Caco-2 (cell line): ENCODE measurements around the gene NAPEPLD. TPM values are rescaled to one million over a fixed set of nuclear protein-coding genes. Genes with fewer than 3 reads are reported as not detected.

Source experiments
- BruUV-seq: library from RNA; stranded (reverse); fragments of 400-500 nt; replicated peaks from 2 replicates; lab custom pipeline; 2021; lab: Mats Ljungman, UMichigan
- CTCF ChIA-PET: fragments of 300-600 bp; sonication (Branson Sonifier 250); formaldehyde crosslinking; loops from one replicate; lab custom pipeline; 2022; ENCODE audit warnings: antibody characterized with exemption; lab: Charles Lee
- POLR2A ChIA-PET: fragments of 300-600 bp; sonication (Branson Sonifier 250); formaldehyde crosslinking; loops from one replicate; lab custom pipeline; 2022; ENCODE audit warnings: antibody characterized with exemption; lab: Charles Lee
- DNase-seq, 2 experiments: peaks; one replicate each; pipeline versions ENCODE4 v3.0.0 to v3.0.0-alpha.2; 2020 to 2022
- H3K27me3 ChIP-seq: replicated peaks from 2 replicates; pipeline ENCODE4 v1.6.0; 2011; ENCODE audit warnings: low read length; ENCODE audit not compliant: control insufficient read depth, insufficient read depth
- H3K36me3 ChIP-seq: 2 replicates; pipeline ENCODE4 v1.5.1; 2011; ENCODE audit warnings: low read length; ENCODE audit not compliant: control insufficient read depth, insufficient read depth
- H3K4me1 ChIP-seq: fragments of 250-450 bp; sonication (Bioruptor Pico); 2 replicates; pipeline ENCODE4 v1.5.1; 2020; ENCODE audit warnings: mild to moderate bottlenecking
- H3K4me3 ChIP-seq: 2 replicates; pipeline ENCODE4 v1.5.1; 2011; ENCODE audit warnings: low read depth, mild to moderate bottlenecking, control low read depth, low read length
- H3K9me3 ChIP-seq: fragments of 250-450 bp; sonication (Bioruptor Pico); 2 replicates; pipeline ENCODE4 v1.5.1; 2020; ENCODE audit warnings: mild to moderate bottlenecking, moderate library complexity
- H3K27ac Mint-ChIP-seq: one replicate; pipeline ENCODE4 v1.8.0; 2022; ENCODE audit warnings: mixed read lengths; ENCODE audit not compliant: unreplicated experiment
- H3K27me3 Mint-ChIP-seq: one replicate; pipeline ENCODE4 v1.8.0; 2022; ENCODE audit warnings: mixed read lengths; ENCODE audit not compliant: insufficient read depth, unreplicated experiment
- H3K36me3 Mint-ChIP-seq: one replicate; pipeline ENCODE4 v1.8.0; 2022; ENCODE audit warnings: mild to moderate bottlenecking, mixed read lengths; ENCODE audit not compliant: insufficient read depth, unreplicated experiment
- H3K4me1 Mint-ChIP-seq: one replicate; pipeline ENCODE4 v1.8.0; 2022; ENCODE audit warnings: low read depth, mixed read lengths; ENCODE audit not compliant: unreplicated experiment
- H3K4me3 Mint-ChIP-seq: one replicate; pipeline ENCODE4 v1.8.0; 2022; ENCODE audit warnings: mild to moderate bottlenecking, moderate library complexity, mixed read lengths; ENCODE audit not compliant: unreplicated experiment
- H3K9me3 Mint-ChIP-seq: one replicate; pipeline ENCODE4 v1.8.0; 2022; ENCODE audit warnings: mixed read lengths; ENCODE audit not compliant: unreplicated experiment
- CTCF ChIP-seq, 2 experiments: fragments of 200-600 bp in 1 of 2; IDR thresholded peaks; 1 replicate in 1 of 2; 2 replicates in 1 of 2; pipeline versions ENCODE4 v1.5.1 to v1.8.0; 2011 to 2022; ENCODE audit warnings: antibody characterized with exemption in 1 of 2, control low read depth in 1 of 2, inconsistent platforms in 1 of 2, low read depth in 1 of 2, low read length in 1 of 2, mild to moderate bottlenecking in 1 of 2, moderate library complexity in 1 of 2; ENCODE audit not compliant: insufficient read depth in 1 of 2, severe bottlenecking in 1 of 2, unreplicated experiment in 1 of 2
- intact Hi-C: fragments of 100-400 bp; cut with micrococcal nuclease; formaldehyde crosslinking; loops from one replicate; pipeline ENCODE4 v1.10.0; 2022; ENCODE audit not compliant: unreplicated experiment
- total RNA-seq: library from RNA; stranded (reverse); gene quantifications from 2 replicates; pipeline ENCODE4 v1.2.3, GENCODE V29; 2022

The NAPEPLD gene
- total RNA-seq, 1 experiment from 2014 or later: 16.9 TPM

DNA sequence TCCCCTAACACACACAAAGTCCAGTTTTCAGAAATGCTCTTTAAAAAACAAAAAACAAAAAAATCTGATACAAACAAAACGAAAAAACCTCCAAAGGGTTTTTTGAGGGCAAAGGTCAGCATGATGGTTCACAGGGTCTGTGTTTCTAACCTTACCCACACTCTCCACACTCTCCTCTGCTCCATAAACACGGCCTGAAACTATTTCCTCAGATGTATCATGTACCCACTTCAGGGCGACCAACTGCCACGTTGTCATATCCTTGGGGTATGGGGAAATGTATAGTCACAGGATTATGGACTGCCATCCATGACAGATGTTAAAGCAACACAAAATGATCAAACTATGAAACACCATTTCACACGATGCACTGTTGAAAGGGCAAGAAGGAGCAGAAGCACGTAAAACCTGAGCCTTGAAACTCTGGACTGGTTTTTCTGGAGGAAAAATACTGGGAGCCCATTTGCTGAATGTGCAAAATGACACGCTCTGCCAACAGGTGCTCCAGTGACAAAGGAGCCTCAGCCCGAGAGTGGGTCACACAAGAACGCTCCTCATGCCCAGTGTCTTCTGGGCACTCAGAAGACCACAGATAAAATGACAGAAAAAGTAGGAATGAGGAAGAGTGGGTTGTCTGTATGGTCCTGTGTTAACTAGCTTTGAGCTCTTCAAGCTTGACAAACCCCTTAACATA is 15.8 kb downstream of the NAPEPLD start:
- ChIA-PET POLR2A (no interaction called here), CTCF (no interaction called here)
- no peaks in the 10 kb centered on the region for H3K4me1 Mint-ChIP-seq
- H3K36me3 ChIP-seq: no peaks in the 10 kb centered on the region
- no peak overlapping the region for H3K27ac Mint-ChIP-seq
- no peaks in the 10 kb centered on the region for H3K4me1 ChIP-seq
- TF ChIP-seq CTCF (IDR thresholded peaks at IDR 0.05; ENCODE audit: insufficient read depth in 1 of 2, low read depth in 1 of 2, low read length in 1 of 2, severe bottlenecking in 1 of 2, unreplicated experiment in 1 of 2): no peak
- no peaks in the 10 kb centered on the region for H3K9me3 ChIP-seq
- intact Hi-C loops: no loop called here
- BruUV-seq: no TSS peak
- H3K36me3 Mint-ChIP-seq: peaks cover 4% of the 10 kb centered on the region
- H3K27me3 ChIP-seq: no peaks in the 10 kb centered on the region
- no peaks in the 10 kb centered on the region for H3K9me3 Mint-ChIP-seq
- no peak for DNase-seq
- H3K4me3 Mint-ChIP-seq: no peak overlapping the region
- H3K27me3 Mint-ChIP-seq: no peaks in the 10 kb centered on the region
- no peak overlapping the region for H3K4me3 ChIP-seq

- Histone ChIP-seq H3K9me3 (no peaks in the 10 kb centered on the region), H3K4me3 (no peak overlapping the region), H3K36me3 (no peaks in the 10 kb centered on the region; the same call in 1 of the 2 replicates), H3K4me1 (no peaks in the 10 kb centered on the region), H3K27me3 (no peaks in the 10 kb centered on the region)
- Mint-ChIP-seq H3K4me1 (no peaks in the 10 kb centered on the region), H3K27ac (no peak overlapping the region), H3K9me3 (no peaks in the 10 kb centered on the region), H3K4me3 (no peak overlapping the region), H3K27me3 (no peaks in the 10 kb centered on the region), H3K36me3 (peaks cover 7% of the 10 kb centered on the region)
- TF ChIP-seq CTCF (IDR thresholded peaks at IDR 0.05; ENCODE audit: insufficient read depth in 1 of 2, low read depth in 1 of 2, low read length in 1 of 2, severe bottlenecking in 1 of 2, unreplicated experiment in 1 of 2): no peak
- intact Hi-C loops: no loop called here
- no peak for DNase-seq
- ChIA-PET CTCF (interaction anchor here (0.6 to 0.7 kb wide), 2 partner anchors 50 to 383 kb away, joined by 3 to 4 read pairs; no protein-coding TSS in a partner anchor), POLR2A (no interaction called here)
- no TSS peak for BruUV-seq
Measured at GRCh38 chr7:103130901-103131624, 17.8 kb downstream of the NAPEPLD start.

- intact Hi-C loops: no loop called here
- DNase-seq: no peak
- Mint-ChIP-seq H3K9me3 (no peaks in the 10 kb centered on the region), H3K27ac (no peak overlapping the region), H3K4me3 (no peak overlapping the region), H3K36me3 (peaks cover 7% of the 10 kb centered on the region), H3K4me1 (no peaks in the 10 kb centered on the region), H3K27me3 (no peaks in the 10 kb centered on the region)
- no TSS peak for BruUV-seq
- CTCF ChIA-PET: no interaction called here
- Histone ChIP-seq H3K9me3 (no peaks in the 10 kb centered on the region), H3K27me3 (no peaks in the 10 kb centered on the region), H3K36me3 (no peaks in the 10 kb centered on the region; the same call in 1 of the 2 replicates), H3K4me1 (peaks cover 1% of the 10 kb centered on the region; the same call in 1 of the 2 replicates), H3K4me3 (no peak overlapping the region)
- TF ChIP-seq CTCF (IDR thresholded peaks at IDR 0.05; ENCODE audit: insufficient read depth in 1 of 2, low read depth in 1 of 2, low read length in 1 of 2, severe bottlenecking in 1 of 2, unreplicated experiment in 1 of 2): no peak
- POLR2A ChIA-PET: no interaction called here
Measured at GRCh38 chr7:103129702-103130549, 19.0 kb downstream of the NAPEPLD start.
